NCI-H146 (cell line): ENCODE measurements around the gene NDUFAF2.
"Not testable (repeated sequence)": the region's sequence is repeated elsewhere in the genome, so short reads cannot be mapped to it uniquely, and the experiment has no call there.

Experiments
- DNase-seq: peaks from one replicate; lab custom pipeline; 2025; lab: John Stamatoyannopoulos, UW

Gene NDUFAF2

GRCh38 chr5:61050292-61050691 lies 105.3 kb downstream of the NDUFAF2 start:
- no peak for DNase-seq

- DNase-seq, result no peak
Observed at GRCh38 chr5:61051267-61051666, 106.3 kb downstream of the NDUFAF2 start.

DNA sequence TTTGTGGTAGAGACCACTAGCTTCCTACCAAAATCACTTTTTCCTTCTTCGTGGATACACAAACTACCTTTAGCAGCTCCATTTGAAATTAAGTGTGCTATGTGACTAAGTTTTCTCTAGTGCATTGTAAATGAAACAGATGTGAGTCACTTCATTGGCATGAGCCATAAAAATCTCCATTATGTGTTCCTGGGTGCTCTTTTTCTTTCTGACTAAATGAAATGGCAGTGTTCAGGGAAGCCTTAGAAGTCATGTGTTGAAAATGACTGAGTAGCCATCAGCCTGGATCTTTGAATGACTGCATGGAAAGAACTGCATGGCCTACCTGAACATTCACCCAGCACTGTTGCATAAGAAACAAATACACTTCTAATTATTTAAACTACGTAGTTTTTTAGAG lies 107.9 kb downstream of the NDUFAF2 start:
- DNase-seq, result no peak

GRCh38 chr5:61053937-61054336 lies 108.9 kb downstream of the NDUFAF2 start:
- no peak for DNase-seq

GRCh38 chr5:61055434-61056006 lies 110.5 kb downstream of the NDUFAF2 start:
- DNase-seq, result peak; percentile 33

GRCh38 chr5:61059499-61059898 lies 114.5 kb downstream of the NDUFAF2 start:
- no peak for DNase-seq

DNA sequence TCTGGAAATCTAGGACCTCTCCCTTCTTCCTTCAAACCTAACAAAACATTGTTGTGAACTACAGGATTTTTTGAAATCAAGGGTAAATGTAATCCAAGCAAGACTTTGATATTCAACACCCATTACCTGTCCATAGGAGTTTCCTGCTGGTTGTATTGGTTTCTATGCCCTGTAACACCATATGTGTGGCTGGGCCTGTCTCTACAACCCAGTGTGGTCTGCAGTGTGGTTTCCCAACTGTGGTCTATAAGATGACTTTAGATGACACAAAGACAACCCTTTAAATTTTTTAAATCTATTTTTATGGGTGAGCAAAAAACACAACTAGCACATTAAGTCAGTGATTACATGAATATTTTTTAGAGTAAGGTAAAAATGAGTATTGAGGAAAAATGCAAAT lies 124.1 kb downstream of the NDUFAF2 start:
- DNase-seq, result no peak

DNA sequence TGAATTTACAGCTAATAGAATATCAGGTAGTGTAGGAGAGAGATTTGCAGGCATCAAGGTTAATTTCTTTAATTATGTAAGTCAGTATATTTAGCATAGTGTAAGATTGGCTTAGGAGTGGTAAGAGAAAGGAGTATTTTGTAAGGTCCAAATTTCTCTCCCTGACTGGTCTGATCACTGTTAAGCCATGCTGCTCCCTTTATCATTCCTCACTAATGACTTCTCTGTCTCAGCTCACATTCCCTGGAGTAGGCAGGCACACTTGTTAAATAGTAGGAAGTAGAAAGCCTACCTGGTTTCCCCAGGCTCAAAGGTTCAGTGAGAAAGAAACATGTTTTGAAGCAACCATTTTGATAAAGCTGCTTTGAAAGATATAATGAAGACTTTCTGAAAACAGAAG lies 126.5 kb downstream of the NDUFAF2 start:
- DNase-seq, result no peak

GRCh38 chr5:61076626-61077025 lies 131.6 kb downstream of the NDUFAF2 start:
- DNase-seq, result no peak

DNA sequence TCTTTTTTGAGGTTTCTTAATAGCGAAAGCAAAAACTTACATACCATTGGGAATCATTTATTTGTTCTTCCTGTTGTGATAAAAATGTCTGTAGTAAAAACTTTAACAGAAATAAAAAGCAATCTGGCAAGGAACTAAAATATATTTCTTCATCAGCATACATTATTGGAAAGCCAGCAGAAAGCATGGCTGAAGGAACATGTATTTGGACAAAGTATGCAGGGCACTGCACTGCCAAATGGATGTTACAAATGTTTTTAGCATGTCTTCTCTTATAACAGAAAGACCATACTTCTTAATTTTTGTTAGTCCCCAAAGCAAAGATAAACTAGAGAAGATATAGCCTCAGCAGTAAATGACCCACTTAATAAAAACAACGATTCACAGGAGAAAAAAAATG lies 136.7 kb downstream of the NDUFAF2 start:
- no peak for DNase-seq

- no peak for DNase-seq
Observed at GRCh38 chr5:61082516-61083280, 137.7 kb downstream of the NDUFAF2 start.

GRCh38 chr5:61084658-61085057 lies 139.7 kb downstream of the NDUFAF2 start:
- no peak for DNase-seq

DNA sequence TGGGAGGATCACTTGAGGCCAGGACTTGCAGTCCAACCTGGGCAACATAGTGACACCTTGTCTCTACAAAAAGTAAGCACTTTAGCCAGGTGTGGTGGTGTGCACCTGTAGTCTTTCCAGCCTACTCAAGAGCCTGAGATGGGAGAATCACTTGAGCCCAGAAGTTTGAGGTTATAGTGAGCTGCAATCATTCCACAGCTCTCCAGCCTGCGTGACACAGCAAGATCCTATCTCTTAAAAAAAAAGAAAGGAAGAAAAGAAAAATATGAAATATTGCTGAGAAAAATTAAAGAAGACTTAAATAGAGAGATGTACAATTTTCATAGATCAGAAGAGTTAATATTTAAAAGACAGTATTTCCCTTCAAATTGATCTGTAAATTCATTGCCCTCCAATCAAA lies 140.9 kb downstream of the NDUFAF2 start:
- DNase-seq, result no peak

- no peak for DNase-seq
Observed at GRCh38 chr5:61087921-61088320, 142.9 kb downstream of the NDUFAF2 start.

DNA sequence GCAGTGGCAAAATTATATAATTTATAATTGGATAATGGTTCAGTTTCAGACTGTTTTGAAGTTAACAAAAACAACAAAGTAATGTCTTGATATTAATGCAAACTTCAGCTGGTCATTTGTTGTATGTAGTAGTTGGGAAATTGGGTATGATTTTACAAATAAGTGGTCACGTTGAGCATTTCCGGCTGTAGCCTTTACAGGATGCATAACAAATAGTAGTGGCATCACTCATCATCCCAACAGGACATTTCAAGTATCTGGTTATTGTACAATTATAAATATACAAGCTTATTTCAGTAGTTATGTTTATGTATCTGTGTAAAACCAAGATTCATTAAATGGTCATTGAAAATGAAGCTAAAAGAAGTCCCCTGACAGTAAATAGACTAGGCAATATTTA lies 144.3 kb downstream of the NDUFAF2 start:
- DNase-seq, result no peak

GRCh38 chr5:61093046-61093771 lies 148.2 kb downstream of the NDUFAF2 start:
- not testable (repeated sequence) for DNase-seq

DNA sequence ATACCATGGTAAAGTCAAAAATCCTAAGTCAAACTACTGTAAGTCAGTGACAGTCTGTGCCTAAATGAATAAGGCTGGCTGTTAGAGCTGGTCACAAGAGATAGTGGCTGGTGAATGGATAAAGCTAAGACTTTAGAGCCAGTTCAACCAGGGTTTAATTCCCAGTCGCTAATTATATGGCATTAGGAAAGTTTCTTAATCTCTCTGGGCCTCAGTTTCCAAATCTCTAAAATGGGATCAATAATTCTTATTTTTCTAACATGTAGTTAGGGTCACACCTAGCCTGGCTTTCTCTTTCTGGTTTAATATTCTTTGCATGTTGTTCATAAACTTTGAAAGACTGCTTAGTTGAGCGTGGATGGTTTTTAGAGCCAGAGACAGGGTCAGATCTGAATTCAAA lies 152.5 kb downstream of the NDUFAF2 start:
- DNase-seq, result no peak

DNA sequence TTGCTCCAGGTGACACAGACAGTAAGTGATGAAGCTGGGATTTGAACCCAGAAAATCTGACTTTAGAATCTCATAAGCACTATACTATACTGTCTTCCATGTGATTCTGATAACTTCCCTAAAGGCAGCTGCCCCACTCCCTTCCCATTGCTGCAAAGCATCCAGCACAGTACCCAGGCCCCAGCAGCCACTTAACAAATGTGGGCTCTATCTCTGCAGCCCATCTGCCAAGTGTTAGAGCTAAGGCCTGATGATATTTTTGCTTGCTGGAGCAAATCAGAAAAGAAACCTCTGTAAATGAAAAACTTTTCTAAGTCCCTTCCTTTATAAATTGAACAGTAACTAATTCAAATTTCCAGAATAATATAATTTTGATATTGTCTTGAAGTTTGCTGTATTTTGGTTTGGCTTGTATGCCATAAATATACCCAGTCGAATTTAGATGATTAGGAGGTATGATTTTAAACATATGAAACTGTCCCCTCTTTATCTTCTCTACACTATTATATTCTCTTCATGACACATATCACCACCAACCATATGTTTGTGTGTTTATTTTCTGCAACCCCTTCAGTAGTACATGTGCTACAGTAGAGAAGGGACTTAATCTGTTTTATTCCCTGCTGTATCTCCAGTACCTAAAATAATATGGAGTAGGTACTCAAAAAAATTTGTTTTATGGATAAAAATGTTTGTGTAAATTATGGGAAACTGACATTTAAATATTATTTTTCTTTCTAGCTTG lies 153.4 kb downstream of the NDUFAF2 start:
- DNase-seq, result no peak

GRCh38 chr5:61100437-61100836 lies 155.4 kb downstream of the NDUFAF2 start:
- DNase-seq, result no peak

DNA sequence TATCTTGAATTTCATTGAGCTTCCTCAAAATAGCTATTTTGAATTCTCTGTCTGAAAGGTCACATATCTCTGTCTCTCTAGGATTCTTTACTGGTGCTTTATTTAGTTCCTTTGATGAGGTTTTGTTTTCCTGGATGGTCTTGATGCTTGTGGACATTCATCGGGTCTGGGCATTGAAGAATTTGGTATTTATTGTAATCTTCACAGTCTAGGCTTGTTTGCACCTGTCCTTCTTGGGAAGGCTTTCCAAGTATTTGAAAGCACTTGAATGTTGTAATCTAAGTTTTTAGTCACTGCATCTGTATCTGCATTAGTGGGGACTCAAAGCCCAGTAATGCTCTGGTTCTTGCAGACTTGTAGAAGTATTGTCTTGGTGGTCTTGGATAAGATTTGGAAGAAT lies 169.4 kb downstream of the NDUFAF2 start:
- DNase-seq, result no peak

DNA sequence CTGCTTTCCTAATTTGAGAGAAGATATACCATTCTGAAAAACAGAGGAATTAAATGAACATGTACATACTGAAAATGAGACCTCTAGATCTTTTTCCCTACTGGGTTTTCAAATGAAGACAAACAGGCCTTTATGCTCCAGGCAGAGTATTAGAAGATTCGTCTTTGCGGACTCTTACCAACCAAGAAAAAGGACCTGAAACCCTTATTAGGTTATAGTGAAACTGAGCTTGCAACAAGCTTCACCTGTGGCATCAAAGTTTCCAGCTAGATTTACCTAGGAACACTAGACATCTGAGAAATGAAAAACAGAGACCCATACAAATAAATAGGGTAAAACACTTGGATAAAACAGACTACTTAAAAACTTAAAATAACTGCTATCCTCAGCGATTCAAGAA lies 171.0 kb downstream of the NDUFAF2 start:
- DNase-seq, result no peak

DNA sequence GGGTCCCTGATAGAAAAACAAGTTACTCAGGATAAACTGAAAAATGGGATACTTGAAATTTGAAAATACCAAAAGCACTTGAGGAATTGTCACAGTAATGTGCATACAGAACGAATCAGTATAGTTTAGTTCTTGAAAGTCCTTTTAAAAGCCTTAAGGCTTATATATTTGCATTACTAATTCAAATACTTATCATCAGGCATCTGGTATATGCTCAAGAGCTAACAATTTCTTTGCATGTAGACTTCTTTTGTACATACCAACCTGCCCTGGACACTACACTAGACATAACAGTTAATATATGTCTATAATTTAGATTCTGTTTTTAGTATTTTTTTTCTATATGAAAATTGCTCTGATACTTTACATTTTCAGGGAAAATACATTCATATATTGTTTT lies 174.1 kb downstream of the NDUFAF2 start:
- DNase-seq, result no peak

DNA sequence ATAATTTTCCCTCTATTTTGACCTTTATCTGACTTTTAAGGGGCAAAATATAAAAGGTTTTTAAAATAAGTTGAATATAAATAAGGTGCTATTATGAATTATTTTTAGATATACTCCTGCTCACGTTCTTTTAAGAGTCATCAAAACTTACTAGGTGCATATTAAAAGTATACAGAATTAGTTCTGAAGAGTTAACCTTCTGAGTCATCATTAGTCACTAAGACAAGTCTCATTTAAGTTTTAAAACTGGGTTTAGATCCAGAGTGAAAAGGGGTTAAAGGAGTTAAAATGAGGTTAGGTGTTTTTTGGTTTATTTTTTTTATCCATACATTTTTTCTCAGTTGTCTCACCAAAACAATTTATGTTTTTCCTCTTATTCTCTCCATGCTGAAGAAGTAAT lies 175.5 kb downstream of the NDUFAF2 start:
- no peak for DNase-seq
